Neural progenitor cell (in vitro differentiated cells): ENCODE results near the gene ZNF831.

Source experiments
- EZH2 ChIP-seq: fragments of 200-600 bp; sonication (generic); IDR thresholded peaks from 2 replicates; pipeline ENCODE4 v1.6.1; 2017; ENCODE audit warnings: antibody characterized with exemption, mild to moderate bottlenecking, moderate library complexity
- EZH2phosphoT487 ChIP-seq: fragments of 200-600 bp; sonication (generic); IDR thresholded peaks from 2 replicates; pipeline ENCODE4 v1.6.1; 2017; ENCODE audit warnings: antibody characterized with exemption
- TF ChIP-seq, protein P1 (sequence below): fragments of 200-600 bp; sonication (generic); IDR thresholded peaks from 2 replicates; pipeline ENCODE4 v1.5.1; 2017; ENCODE audit warnings: antibody characterized with exemption, mild to moderate bottlenecking

GRCh38 chr20:59127839-59128238, 35.8 kb upstream of the ZNF831 start:
- TF ChIP-seq EZH2 (no peak), EZH2phosphoT487 (no peak)
- TF ChIP-seq, protein P1, sequence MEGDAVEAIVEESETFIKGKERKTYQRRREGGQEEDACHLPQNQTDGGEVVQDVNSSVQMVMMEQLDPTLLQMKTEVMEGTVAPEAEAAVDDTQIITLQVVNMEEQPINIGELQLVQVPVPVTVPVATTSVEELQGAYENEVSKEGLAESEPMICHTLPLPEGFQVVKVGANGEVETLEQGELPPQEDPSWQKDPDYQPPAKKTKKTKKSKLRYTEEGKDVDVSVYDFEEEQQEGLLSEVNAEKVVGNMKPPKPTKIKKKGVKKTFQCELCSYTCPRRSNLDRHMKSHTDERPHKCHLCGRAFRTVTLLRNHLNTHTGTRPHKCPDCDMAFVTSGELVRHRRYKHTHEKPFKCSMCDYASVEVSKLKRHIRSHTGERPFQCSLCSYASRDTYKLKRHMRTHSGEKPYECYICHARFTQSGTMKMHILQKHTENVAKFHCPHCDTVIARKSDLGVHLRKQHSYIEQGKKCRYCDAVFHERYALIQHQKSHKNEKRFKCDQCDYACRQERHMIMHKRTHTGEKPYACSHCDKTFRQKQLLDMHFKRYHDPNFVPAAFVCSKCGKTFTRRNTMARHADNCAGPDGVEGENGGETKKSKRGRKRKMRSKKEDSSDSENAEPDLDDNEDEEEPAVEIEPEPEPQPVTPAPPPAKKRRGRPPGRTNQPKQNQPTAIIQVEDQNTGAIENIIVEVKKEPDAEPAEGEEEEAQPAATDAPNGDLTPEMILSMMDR, result no peak
